Measurements from ENCODE around the gene KL. TPM values are rescaled to one million over a fixed set of nuclear protein-coding genes. Genes with fewer than 3 reads are reported as not detected.

Gene KL
- total and polyA plus RNA-seq, 4 donors: 1.4 to 24.5 (median 5.7) TPM

GRCh38 chr13:33092073-33092987 lies 76.1 kb downstream of the KL start:
- Histone ChIP-seq H3K27me3 (ENCODE audit: control insufficient read depth in 3 of 3, insufficient read depth in 3 of 3, low read length in 2 of 3) (no peaks in the 10 kb centered on the region), H3K36me3 (ENCODE audit: control insufficient read depth in 4 of 4, insufficient read depth in 4 of 4, low read length in 4 of 4) (no peaks in the 10 kb centered on the region), H3K9ac (ENCODE audit: insufficient read depth in 1 of 2, low read length in 2 of 2) (no peak overlapping the region), H3K27ac (ENCODE audit: low read depth in 1 of 2, low read length in 1 of 2) (peak overlapping the region in 1 of 2 donors; percentile 78), H3K4me1 (ENCODE audit: control insufficient read depth in 5 of 5, insufficient read depth in 5 of 5, low read length in 5 of 5) (peaks cover 0 to 7% (median 4%) of the 10 kb centered on the region in 5 donors), H3K9me3 (ENCODE audit: control insufficient read depth in 4 of 4, insufficient read depth in 3 of 4, low read length in 3 of 4) (peaks cover 0 to 2% (median 0%) of the 10 kb centered on the region in 4 donors), H3K4me3 (no peak overlapping the region)
- DNase-seq (peak in 1 of 3 donors; percentile 21), ATAC-seq (ENCODE audit: insufficient read depth, low FRiP score) (no peak)
- TF ChIP-seq CTCF (IDR thresholded peaks at IDR 0.05; ENCODE audit: control extremely low read depth, extremely low read depth): no peak
- 74 to 77% methylated on average over 11 of the region's 11 CpGs for WGBS, 2 donors

GRCh38 chr13:33096886-33097605 lies 80.8 kb downstream of the KL start:
- H3K27ac ChIP-seq (ENCODE audit: low read depth in 1 of 2, low read length in 1 of 2): no peak overlapping the region
- H3K9me3 ChIP-seq (ENCODE audit: control insufficient read depth in 4 of 4, insufficient read depth in 3 of 4, low read length in 3 of 4): peaks cover 0 to 5% (median 3%) of the 10 kb centered on the region in 4 donors
- H3K4me3 ChIP-seq: no peak overlapping the region
- DNase-seq (no peak), ATAC-seq (ENCODE audit: insufficient read depth, low FRiP score) (no peak)
- no peak for TF ChIP-seq CTCF (IDR thresholded peaks at IDR 0.05; ENCODE audit: control extremely low read depth, extremely low read depth)
- H3K4me1 ChIP-seq (ENCODE audit: control insufficient read depth in 5 of 5, insufficient read depth in 5 of 5, low read length in 5 of 5): peaks cover 0 to 2% (median 0%) of the 10 kb centered on the region in 5 donors
- H3K9ac ChIP-seq (ENCODE audit: insufficient read depth in 1 of 2, low read length in 2 of 2): no peak overlapping the region
- WGBS, 2 donors: 95 to 100% methylated on average over 2 of the region's 2 CpGs
- no peaks in the 10 kb centered on the region for H3K27me3 ChIP-seq (ENCODE audit: control insufficient read depth in 3 of 3, insufficient read depth in 3 of 3, low read length in 2 of 3)
- no peaks in the 10 kb centered on the region for H3K36me3 ChIP-seq (ENCODE audit: control insufficient read depth in 4 of 4, insufficient read depth in 4 of 4, low read length in 4 of 4)

- Histone ChIP-seq H3K36me3 (ENCODE audit: control insufficient read depth in 4 of 4, insufficient read depth in 4 of 4, low read length in 4 of 4) (peaks cover 0 to 7% (median 1%) of the 10 kb centered on the region in 4 donors), H3K4me1 (ENCODE audit: control insufficient read depth in 5 of 5, insufficient read depth in 5 of 5, low read length in 5 of 5) (no peaks in the 10 kb centered on the region), H3K27me3 (ENCODE audit: control insufficient read depth in 3 of 3, insufficient read depth in 3 of 3, low read length in 2 of 3) (no peaks in the 10 kb centered on the region), H3K4me3 (no peak overlapping the region), H3K9me3 (ENCODE audit: control insufficient read depth in 4 of 4, insufficient read depth in 3 of 4, low read length in 3 of 4) (peaks cover 0 to 5% (median 2%) of the 10 kb centered on the region in 4 donors), H3K27ac (ENCODE audit: low read depth in 1 of 2, low read length in 1 of 2) (no peak overlapping the region), H3K9ac (ENCODE audit: insufficient read depth in 1 of 2, low read length in 2 of 2) (no peak overlapping the region)
- 80 to 91% methylated on average over 3 of the region's 3 CpGs for WGBS, 2 donors
- DNase-seq (no peak), ATAC-seq (ENCODE audit: insufficient read depth, low FRiP score) (no peak)
- no peak for TF ChIP-seq CTCF (IDR thresholded peaks at IDR 0.05; ENCODE audit: control extremely low read depth, extremely low read depth)
These were observed 83.6 kb downstream of the KL start for GRCh38 chr13:33099860-33100259.
